Iris pigment epithelial cell (primary cell): ENCODE measurements around the gene SHMT1.
"Not testable (repeated sequence)": the region's sequence is repeated elsewhere in the genome, so short reads cannot be mapped to it uniquely, and the experiment has no call there.

ENCODE experiments used
- DNase-seq: peaks from one replicate; pipeline ENCODE4 v3.0.0-alpha.2; 2011; ENCODE audit warnings: low read depth

Gene SHMT1

DNA sequence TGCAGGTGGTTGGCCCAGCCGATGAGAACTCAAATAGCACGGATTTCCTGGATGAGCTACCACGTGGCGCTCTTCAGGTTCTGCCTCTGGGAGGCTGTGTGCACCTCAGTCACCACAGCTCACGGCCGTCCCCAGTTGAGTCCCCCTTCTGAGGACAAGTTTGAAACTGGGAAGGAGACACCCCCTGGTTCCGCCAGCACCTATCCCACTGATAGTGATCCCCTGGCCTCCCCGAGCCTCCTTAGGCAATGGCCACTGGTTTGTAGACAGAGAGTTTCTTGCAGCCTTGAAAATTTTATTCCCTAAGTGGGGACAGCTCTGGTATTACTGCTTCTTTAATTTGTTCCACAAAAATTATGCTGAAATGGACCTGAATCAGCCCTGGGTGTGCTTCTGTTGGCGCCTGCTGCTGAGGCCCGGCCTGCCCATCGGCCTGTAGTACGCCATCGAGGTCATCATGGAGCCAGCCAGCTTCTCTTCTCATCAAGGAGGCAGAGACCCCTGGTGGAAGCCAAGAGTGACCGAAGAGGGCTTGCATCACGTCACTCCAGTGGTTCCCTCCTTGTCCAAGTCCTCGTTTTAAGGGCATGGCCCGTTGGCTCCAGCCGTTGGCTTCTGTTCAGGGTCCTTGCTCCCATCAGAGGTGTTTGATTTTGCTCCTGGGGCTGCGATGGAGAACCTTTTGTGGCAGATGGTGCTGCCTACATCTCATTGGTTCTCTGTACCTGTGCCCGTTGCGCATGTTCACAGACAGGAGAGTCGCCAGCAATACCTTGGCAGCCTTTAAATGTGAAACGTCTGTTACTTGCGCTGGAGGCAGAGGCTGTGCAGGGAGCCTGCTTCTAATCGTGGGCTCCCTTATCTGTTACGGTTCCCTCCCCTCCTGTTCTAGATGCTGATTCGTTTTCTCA is 39.0 kb downstream of the SHMT1 start:
- no peak for DNase-seq

DNA sequence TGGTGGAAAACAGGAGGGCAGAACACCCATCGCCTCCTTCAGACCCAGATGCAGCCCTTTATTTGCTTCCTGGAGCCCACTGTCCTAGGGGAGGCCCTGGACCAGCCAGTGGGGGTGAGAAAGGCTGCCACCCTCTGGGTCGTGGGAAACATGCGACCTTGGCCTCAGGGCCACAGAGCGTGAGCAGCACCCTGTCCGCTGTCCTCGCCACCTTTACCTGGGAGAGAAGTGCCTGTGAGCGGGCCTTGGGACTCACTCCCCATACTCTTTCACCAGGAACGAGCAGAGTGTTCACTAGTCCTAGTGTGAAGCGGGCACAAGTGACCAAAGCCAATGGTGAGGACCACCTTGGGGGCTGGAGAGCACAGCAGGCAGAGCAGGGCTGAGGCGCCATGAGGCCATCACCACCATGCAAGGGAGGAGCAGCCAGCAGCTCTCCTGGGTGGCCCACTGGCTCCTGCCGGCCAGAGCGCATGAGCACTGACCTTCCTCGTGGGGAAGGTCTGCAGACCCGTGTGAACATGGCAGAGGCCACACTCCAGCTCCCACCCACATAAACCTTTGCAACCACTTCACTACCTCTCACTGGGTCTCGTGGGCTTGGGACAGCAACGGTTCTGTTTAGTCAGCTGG is 39.7 kb downstream of the SHMT1 start:
- no peak for DNase-seq

DNA sequence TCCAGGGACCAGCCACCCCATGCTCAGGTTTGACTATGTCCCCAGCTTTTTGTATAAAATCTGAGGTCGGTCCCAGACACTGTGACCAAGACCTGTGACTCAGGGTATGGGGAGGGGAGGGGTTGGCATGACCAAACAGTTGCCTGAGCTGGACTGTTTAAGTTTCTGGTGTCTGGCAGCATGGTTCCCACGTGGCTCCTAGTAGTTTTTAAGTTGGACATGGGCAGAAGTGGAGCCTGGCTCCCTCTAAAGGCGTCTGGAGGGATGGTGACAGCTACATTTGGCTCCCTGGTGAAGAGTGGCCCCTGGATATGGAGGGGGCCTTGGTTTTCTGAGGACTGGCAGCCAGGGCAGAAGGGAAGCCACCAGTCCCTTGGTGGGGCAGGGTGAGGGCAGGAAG is 40.3 kb downstream of the SHMT1 start:
- DNase-seq: no peak

DNA sequence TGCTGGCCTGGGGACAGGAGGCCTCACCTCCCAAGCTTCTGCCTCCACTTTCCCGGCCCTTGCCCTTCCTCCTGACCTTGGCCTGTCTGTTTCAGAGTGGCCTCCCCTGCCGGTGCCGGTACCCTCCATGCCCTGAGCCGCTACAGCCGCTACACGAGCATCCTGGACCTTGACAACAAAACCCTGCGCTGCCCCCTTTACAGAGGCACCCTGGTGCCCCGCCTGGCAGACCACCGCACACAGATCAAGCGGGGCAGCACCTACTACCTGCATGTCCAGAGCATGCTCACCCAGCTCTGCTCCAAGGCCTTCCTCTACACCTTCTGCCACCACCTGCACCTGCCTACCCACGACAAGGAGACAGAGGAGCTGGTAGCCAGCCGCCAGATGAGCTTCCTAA is 40.8 kb downstream of the SHMT1 start:
- no peak for DNase-seq

DNA sequence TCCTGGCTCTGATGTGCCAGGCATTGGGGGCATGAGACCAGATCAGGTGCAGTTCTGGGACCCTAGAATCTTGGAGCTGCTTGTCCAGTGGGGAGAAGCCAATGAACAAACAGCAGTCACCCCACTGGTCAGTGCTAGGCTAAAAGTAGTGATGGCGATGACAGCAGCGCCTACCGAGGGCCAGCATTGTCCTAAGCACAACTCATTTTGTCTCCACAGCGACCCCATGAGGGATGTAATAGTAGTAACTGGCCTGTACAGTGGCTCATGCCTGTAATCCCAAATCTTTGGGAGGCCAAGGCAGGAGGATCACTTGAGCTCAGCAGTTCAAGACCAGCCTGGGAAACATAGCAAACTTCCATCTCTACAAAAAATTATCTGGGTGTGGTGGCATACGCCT is 42.0 kb downstream of the SHMT1 start:
- no peak for DNase-seq

DNA sequence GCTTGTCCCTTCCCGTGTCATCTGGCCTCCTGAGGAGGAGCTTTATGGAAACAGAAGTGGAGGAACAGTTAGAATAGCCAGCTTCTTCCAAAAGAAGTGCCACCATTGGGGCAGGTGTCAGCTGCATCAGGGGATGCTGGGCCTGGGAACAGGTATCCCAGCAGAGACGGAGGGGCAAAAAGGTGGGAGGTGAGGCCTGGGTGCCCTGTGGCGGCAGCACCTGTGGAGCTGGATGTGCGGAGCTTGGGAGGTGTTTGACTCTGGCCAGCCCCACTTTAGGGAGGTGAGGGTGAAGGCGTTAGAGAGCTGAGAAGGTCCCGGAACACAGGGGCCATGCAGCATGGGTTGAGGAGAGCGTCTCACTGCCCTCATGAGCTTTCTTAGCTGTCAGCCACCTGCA is 43.0 kb downstream of the SHMT1 start:
- DNase-seq: no peak

DNA sequence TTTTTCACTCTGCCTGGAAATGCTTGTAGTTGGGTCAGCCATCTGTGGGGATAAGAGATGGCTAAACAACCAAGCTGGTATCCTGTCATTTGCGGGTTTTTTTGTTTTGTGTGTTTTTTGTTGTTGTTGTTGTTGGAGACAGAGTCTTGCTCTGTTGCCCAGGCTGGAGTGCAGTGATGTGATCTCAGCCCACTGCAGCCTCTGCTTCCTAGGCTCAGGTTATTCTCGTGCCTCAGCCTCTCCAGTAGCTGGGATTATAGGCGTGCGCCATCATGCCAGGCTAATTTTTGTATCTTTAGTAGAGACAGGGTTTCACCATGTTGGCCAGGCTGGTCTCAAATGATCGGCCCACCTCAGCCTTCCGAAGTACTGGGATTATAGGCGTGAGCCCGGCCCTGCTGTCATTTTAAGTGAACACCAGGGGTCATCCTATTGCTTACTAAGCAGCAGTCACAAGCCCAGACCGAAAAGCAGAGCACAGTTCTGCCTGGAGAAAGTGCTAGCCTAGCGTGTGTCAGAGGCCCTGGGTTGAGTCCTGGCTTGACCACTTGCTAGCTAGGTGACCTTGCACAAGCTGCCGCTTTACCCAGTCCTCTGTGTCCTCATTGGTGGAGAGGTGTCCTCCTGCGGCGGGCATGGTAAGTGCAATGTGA is 43.6 kb downstream of the SHMT1 start:
- peak; percentile 77 for DNase-seq

DNA sequence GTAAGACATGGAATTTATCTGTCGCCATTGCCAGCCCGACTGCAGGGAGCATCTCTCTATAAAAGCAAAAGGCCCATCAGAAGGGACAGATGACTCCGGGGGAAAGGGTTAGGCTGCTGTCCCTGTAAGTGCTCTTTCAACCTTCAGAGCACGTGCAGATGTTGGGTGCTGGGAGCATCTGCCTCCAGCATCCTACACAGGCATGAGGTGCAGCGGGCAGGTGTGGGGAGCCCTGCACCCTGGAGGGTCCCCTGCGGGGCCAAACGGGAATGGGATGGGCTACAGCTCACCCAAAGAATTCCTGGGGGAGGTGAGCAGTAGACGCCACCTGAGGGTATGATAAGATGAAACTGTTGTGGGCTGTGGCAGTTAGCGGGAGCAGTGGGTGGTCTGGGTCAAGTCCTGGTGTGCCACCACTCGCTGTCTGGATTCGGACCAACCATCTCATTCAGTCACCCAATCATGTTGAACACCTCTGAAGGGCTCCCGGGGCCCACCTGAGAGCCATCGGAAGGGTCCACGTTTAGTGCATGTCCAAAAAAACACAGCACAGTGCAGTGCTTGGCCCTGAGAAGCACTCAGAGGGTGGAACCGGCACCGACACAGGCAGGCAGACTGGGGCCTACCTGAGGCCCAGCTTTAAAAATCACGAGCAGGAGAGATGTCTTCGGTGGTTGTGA is 44.4 kb downstream of the SHMT1 start:
- DNase-seq: no peak

DNA sequence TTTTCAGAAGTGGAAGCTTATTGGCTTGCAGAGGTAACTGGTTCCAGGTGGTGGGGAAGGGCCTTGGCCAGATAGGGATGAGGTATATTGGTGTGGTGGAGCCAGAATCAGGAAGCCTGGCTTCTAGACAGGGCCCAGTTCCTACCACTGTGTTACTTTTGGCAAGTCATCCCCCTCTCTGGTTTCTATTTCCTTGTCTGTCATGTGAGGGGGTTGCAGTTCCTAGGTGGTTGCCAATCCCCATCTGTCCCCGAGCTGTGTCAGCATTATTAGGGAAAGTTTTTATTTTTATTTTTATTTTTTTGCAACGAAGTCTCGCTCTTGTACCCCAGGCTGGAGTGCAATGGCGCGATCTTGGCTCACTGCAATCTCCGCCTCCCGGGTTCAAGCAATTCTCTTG is 45.2 kb downstream of the SHMT1 start:
- DNase-seq: no peak

DNA sequence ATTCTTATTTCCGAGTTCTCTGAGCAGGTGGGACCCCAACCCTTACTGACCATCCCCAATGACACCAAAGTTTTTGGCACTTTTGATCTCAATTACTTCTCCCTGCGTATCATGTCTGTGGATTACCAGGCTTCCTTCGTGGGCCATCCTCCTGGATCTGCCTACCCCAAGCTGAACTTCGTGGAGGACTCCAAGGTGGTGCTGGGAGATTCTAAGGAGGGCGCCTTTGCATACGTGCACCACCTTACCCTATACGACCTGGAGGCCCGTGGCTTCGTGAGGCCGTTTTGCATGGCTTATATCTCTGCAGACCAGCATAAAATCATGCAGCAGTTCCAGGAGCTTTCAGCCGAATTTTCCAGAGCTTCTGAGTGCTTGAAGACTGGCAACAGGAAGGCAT is 47.4 kb downstream of the SHMT1 start:
- DNase-seq: no peak

DNA sequence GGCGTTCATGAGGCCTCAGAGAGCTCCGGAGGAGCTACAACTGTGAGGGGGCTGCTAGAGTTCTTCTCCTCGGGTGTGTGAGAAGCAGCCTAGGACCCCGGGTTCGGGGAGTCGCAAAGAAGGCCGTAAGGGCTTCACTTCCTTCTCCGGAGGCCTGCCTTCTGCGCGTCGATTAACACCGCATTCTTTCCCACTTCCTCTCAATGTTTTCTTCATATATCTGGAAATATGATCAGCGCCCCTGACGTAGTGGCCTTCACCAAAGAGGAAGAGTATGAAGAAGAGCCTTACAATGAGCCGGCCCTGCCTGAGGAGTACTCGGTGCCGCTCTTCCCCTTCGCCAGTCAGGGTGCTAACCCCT is 47.8 kb downstream of the SHMT1 start:
- no peak for DNase-seq

DNA sequence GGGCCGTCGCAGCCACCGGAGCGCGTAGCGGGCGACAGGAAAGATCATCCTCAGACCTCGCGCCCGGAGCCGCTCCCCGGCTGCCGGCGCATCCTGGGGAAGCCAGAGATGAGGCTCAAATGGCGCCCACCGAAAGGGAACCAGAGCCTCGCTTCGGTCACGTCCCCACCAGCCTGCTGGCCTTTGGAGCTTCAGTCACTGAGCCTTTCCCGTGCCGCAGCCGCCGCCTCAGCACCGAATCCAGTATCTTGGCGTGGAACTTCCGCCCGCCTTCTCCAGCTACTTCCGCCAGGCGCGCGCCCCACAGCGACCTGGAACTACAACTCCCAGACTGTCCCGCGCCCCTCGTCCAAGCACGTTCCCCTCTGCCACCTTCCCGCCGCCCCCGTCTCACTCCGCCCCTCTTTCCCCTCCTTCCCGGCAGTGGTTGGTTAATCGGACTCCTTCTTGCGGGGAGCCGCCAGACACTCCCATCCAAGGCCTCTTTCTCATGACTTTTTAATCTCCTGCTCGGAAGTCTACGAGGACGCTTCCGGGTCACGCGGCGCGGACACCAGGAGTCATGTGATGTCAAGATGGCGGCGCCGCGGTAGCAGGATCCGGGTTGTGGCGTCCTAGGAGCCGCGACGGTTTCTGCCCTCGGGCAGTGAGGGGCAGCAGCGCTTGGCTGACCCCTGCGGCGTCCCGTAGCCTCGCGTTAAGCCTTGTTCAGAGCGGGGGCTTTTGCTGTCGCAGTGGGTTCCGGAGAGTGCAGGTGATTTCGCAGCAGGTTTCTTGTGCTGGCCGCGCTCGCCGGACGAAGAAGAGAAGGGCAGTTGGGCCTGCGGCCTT is 48.4 kb downstream of the SHMT1 start, which contains the start of the genes SMCR8 and TOP3A:
TSS of gene SMCR8 (plus strand) at position 563 of the 831 bp plus-strand sequence. CDS start 497 bp downstream, outside the sequence.
TSS of gene TOP3A (minus strand) at position 264 of the 831 bp plus-strand sequence. CDS start at position 48, 216 bp downstream.
- DNase-seq: peak; percentile 100

DNA sequence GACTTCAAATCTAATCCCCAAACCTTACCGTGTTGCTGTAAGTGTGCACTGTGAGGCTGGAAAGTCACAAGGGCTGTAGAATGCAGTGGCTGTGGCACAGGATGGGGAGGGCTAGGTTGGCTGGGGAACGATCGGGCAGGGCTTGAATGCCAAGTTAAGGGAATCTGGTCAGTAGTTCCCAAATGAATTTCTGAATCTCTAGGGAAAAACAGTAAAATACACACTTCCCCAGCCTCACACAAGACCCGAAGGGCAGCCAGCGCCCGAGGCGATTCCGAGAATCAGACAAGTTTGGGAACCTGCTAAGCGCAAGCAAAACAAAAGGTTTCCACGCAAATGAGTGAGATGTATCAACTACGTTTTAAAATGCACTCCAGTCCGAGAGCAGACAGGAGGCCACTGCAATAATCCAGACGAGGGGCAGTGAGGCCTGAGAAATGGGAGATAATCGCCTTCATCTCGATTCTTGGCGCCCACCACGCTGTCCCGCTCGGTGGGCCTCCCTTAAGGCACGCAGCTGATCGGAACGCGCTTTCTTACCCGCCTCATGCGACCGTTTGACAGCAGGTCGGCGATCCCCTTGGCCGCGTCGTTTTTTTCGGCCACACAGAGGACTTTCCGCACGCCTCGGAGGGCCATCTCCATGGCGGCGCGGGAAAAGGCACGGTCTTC is 49.2 kb downstream of the SHMT1 start:
- DNase-seq: peak; percentile 39

DNA sequence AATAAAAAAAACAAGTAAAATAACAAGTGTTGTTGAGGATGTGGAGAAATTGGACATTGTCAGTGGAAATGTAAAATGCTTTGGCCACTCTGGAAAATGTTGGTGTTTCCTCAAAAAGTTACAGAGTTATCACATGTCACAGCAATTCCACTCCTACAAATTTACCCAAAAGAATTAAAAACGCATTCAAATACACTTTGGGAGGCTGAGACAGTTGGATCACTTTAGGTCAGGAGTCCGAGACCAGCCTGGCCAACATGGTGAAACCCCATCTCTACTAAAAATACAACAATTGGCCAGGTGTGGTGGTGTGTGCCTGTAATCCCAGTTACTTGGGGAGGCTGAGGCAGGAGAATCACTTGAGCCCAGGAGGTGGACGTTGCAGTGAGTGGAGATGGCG is 54.1 kb downstream of the SHMT1 start:
- DNase-seq: no peak

DNA sequence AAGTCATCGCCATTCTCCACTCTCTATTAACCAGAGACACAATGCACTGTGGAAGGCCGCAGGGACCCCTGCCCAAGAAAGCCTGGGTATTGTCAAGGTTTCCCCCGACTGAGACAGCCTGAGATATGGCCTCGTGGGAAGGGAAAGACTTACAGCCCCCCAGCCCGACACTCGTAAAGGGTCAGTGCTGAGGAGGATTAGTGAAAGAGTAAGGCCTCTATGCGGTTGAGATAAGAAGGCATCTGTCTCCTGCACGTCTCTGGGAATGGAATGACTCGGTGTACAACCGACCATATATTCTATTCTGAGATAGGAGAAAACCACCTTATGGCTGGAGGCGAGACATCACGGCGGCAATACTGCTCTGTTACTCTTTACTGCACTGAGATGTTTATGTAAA is 60.1 kb downstream of the SHMT1 start:
- DNase-seq: not testable (repeated sequence)

DNA sequence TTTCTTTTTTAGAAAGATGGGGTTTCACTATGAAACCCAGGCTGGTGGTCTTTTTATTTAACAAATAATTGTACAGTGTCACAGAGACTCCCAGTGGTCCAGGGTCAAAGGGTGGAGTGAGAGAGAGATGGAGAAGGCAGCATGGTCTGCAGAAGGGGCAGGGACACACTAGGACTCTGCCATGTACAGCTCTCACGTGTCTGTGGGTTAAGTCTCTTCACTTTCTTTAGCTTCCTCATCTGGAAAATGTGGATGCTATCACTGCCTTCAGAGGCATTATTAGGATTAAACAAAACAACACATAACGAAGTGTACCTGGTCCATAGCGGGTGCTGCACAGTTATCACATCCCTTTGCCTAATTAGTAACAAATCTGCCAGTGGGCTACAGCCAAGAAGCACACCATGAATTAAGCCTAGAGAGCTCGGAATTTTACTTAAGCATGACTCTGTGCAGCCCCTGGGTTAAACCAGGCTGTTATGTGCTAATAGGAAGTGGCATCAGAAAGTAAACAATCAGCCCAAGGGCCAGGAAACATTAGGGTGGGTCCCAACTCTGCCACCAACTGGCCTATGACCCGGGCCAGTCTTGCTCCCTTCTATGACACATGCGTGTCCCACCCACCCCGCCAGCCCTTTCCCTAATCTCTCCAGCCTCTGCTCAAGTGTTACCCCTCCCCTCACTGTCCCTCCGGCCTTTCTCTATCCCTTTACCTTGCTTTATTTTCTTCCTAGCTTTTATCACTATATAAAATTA is 62.4 kb downstream of the SHMT1 start:
- no peak for DNase-seq

DNA sequence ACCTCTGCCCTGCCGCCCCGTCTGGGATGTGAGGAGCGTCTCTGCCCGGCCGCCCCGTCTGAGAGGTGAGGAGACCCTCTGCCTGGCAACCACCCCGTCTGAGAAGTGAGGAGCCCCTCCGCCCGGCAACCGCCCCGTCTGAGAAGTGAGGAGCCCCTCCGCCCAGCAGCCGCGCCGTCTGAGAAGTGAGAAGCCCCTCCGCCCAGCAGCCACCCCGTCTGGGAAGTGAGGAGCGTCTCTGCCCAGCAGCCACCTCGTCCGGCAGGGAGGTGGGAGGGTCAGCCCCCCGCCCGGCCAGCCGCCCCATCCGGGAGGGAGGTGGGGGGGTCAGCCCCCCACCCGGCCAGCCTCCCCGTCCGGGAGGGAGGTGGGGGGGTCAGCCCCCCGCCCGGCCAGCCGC is 65.3 kb downstream of the SHMT1 start:
- DNase-seq: not testable (repeated sequence)

DNA sequence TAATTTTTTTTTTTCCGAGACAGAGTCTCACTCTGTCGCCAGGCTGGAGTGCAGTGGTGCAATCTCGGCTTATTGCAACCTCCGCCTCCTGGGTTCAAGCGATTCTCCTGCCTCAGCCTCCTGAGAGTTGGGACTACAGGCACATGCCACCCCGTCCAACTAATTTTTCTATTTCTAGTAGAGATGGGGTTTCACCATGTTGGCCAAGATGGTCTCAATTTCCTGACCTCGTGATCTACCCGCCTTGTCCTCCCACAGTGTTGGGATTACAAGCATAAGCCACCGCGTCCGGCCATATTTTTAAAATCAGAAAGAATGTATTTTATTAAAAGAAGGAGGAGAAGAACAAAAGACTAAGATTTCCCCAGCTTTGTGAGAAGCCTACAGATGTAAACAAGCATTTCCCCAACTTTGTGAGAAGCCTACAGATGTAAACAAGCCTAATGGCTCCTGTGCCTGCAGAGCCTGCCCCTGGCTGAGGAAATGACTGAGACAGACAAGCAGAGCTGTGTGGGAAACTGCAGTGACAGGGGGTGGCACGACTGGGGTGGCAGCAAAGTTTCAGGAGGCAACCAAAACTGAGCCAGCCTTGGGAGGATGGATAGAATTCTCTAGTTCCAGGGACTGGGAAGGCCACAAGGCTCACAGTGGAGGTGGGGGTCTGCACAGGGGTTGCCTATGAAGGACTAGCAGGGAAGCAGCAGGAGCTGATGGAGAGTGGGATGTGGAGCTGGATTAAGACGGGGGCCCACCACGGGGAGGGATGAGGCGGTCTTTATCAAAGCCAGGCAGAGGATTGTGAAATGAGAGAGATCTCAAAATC is 71.4 kb downstream of the SHMT1 start:
- no peak for DNase-seq

DNA sequence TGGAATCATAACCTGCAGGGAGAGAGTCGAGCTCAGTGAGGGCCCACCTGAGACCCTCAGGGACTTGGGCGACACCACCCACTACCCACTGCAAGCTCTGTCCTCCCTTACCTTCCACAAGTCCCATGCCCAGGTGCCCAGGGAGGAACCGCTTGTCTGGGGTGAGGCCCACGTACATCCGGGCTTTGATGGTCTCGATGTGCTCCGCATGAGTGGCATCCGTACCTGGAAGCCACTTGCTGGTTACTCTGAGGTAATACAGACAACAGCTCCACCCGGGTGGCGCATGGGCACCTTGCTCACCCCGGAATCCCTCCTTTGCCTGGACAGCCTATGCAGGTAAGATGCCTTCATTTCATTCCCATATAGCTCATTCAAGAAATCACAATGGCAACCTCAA is 78.1 kb downstream of the SHMT1 start:
- DNase-seq: no peak
